GM21717 (cell line): Measurements from ENCODE around the gene CREB3.

ENCODE experiments used
- ATAC-seq: cut with Tn5 transposase; IDR thresholded peaks from one replicate; pipeline ENCODE4 v1.9.1; 2021; ENCODE audit warnings: mild to moderate bottlenecking, moderate library complexity; ENCODE audit not compliant: unreplicated experiment

The CREB3 gene

GRCh38 chr9:35771534-35771933 is 39.1 kb downstream of the CREB3 start:
- ATAC-seq = no peak

- no peak for ATAC-seq
Observed at GRCh38 chr9:35771943-35772342, 39.5 kb downstream of the CREB3 start.

- ATAC-seq = no peak
Observed at GRCh38 chr9:35774907-35775635, 42.6 kb downstream of the CREB3 start.

GRCh38 chr9:35776018-35776417 is 43.6 kb downstream of the CREB3 start:
- no peak for ATAC-seq

GRCh38 chr9:35778496-35778895 is 46.0 kb downstream of the CREB3 start:
- no peak for ATAC-seq

GRCh38 chr9:35781066-35781465 is 48.6 kb downstream of the CREB3 start:
- ATAC-seq = no peak

- no peak for ATAC-seq
Observed at GRCh38 chr9:35783418-35783817, 51.0 kb downstream of the CREB3 start.
